HG02885 (cell line): ENCODE results near the gene TIGD3.
A peak's percentile ranks its signal among the peaks of the same experiment; 100 is the strongest.

ENCODE experiments used
- ATAC-seq: cut with Tn5 transposase; IDR thresholded peaks from one replicate; pipeline ENCODE4 v1.9.1; 2021; ENCODE audit warnings: mild to moderate bottlenecking; ENCODE audit not compliant: unreplicated experiment, poor library complexity

Gene TIGD3

DNA sequence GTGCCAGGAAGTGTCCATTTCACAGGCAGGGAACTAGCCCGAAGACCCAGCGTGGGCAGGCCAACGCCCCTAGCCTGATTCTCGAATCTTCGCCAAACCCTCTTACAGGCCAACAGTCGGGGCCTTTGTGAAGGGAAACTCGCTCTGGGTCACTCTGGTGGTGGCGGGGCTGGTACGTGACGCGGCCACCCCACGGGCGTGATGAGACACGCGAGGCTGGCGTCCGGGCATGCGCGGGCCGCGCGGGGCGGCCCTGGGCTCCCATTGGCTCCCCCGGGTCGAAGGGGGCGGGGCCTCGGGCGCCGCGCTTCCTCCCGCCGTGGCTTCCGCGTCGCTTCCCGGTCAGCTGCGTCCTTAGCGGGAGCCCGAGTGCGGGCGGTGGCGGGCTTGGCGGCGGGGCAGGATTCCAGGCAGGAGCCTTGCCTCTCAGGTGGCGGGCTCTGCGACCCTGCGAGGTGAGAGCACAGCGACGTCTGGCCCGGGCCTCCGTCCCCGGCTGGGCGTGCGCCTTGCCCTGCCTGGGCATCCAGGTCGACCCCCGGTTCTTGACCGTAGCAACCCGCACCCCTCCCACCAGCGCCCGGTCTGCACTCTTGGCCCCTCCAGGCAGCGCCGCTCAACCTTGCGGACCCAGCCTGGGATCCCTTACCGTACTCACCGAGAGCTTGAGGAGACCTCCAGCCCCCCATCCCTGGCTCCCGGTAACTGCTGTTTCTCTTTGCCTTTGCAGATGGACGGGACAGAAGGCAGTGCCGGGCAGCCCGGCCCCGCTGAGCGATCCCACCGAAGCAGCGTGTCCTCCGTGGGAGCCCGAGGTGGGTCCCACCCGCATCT is 32.0 kb downstream of the TIGD3 start, which contains the start of gene FRMD8:
FRMD8 (plus strand) TSS at position 331 of the 834 bp plus-strand sequence; CDS start at position 731, 400 bp downstream.
- peak; percentile 68 for ATAC-seq

GRCh38 chr11:65388731-65389130 is 34.2 kb downstream of the TIGD3 start:
- ATAC-seq: no peak

DNA sequence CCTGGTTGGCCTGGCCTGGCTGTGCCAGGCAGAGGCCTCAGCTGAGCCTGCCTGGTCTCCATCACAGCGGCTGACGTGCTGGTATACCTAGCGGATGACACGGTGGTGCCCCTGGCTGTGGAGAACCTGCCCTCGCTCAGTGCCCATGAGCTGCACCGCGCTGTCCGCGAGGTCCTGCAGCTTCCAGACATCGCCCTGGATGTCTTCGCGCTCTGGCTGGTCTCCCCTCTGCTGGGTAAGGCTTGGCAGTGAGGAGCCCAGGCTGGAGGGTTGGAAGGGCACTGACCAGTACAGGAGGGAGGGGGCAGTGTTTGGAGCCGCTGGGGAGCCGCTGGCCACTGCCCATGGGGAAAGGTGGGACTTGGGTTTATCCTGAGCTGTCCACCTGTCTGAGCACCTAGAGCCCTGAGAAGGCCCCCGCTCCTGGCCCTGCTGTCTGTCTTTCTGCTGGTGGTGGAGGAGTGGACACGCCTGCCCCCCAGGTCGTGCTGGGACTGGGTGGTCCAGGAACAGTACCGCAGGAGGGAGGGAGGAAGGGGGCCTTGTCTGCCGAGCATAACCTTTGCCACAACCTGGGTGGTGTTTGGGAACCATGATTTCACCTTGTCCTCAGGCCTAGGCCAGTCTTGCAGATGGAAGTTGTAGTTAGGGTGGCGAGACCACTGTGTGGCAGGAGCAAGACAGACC is 34.9 kb downstream of the TIGD3 start:
- no peak for ATAC-seq

GRCh38 chr11:65390099-65390941 is 35.8 kb downstream of the TIGD3 start:
- no peak for ATAC-seq

GRCh38 chr11:65390996-65391395 is 36.4 kb downstream of the TIGD3 start:
- no peak for ATAC-seq

GRCh38 chr11:65392186-65392829 is 37.8 kb downstream of the TIGD3 start:
- no peak for ATAC-seq

GRCh38 chr11:65392899-65393298 is 38.3 kb downstream of the TIGD3 start:
- no peak for ATAC-seq

DNA sequence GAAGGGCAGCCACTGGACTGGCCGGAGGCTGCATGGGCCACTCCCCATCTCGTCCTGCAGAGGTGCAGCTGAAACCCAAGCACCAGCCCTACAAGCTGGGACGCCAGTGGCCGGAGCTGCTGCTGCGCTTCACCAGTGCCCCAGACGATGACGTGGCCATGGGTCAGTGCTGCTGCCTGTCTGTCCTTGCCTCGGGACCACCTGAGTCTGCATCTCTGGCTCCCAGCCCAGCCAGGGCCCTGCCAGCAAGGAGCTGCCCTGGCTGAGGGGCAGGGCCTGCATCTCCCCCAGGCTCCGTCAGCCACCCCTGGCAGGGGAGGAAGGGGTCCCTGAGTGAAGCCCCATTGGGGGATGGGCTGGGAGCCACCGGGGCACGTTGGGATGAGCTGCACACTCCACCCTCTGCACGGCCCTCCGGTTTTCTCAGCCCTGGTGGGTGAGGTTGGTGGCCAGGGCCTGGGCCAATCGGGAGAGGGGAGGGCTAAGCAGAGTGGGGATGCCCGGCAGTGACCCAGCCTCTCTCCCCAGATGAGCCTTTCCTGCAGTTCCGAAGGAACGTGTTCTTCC is 39.0 kb downstream of the TIGD3 start:
- ATAC-seq: no peak

DNA sequence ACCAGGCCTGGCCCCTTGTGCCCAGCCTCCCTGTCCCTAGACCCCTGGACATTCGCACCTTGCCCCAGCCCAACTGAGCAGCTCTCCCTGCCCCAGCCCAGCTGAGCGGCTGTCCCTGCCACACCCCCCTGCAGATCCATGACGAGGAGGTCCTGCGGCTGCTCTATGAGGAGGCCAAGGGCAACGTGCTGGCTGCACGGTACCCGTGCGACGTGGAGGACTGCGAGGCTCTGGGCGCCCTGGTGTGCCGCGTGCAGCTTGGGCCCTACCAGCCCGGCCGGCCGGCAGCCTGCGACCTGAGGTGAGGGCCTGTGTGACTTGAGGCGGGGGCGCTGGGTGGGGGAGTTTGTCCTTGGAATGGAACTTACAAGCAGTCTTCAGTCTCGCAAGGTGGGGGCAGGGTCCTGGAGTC is 39.6 kb downstream of the TIGD3 start:
- ATAC-seq: no peak

GRCh38 chr11:65395961-65396530 is 41.5 kb downstream of the TIGD3 start:
- ATAC-seq: no peak

DNA sequence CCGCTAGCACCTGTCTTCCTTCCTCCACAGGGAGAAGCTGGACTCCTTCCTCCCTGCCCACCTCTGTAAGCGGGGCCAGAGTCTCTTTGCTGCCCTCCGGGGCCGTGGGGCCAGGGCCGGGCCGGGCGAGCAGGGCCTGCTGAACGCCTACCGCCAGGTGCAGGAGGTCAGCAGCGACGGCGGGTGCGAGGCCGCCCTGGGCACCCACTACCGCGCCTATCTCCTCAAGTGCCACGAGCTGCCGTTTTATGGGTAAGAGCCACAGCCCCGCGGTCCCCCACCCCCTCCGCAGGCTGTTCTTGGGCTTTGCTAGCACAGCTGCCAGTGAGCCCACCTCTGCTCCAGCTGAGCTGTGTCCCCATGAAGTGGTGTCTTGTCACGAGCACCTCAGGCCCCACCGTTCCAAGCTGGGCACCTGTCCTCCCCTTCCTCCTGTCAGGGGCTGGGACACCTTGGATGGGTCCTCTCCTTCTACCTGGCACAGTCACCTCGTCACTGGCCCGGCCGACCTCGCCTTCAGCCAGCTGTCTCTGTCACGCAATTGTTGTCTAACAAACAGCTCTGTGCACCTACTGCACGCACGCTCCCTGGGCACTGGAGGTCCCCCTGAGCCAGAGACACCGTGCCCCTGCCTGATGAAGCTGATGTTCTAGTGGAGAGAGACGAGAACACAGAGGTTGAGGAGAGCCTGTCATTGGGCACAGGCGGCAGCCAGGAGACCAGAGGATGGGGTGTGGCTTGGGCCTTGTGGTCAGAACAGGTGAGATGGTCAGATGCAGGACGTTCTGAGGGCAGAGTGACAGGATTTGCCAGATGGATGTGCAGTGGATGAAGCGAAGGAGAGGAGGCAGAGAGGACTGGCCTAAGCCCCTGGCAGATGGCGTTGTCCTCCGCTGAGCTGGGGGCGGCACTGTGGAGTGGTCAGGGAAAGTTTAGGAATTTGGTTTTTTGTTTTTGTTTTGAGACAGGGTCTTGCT is 42.5 kb downstream of the TIGD3 start:
- ATAC-seq: no peak

DNA sequence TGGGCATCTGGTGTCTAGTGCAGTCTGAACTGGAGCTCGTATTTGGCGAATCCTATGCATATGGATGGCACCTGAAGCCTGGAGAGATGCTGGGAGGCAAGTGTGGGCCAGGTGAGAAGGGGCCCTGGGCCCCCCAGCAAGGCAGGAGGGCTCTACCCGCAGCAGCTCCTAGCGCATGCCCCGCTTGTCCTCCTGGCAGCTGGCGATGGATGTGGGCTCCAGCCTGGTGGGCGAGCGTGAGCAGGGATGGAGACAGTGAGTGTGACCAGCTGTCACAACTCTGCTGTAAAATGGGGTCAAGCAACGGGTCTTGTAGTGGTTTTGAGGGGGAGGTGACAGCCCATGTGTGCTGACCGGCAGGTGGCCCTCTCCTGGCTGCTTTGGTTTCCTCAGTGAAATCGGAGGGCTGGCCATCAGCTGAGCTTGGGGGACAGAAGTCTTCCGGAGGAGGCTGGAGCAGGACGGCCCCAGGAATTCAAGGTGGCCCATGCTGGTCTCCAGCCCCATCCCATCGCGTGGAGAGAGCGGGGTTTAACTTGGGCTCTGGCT is 43.9 kb downstream of the TIGD3 start:
- no peak for ATAC-seq

DNA sequence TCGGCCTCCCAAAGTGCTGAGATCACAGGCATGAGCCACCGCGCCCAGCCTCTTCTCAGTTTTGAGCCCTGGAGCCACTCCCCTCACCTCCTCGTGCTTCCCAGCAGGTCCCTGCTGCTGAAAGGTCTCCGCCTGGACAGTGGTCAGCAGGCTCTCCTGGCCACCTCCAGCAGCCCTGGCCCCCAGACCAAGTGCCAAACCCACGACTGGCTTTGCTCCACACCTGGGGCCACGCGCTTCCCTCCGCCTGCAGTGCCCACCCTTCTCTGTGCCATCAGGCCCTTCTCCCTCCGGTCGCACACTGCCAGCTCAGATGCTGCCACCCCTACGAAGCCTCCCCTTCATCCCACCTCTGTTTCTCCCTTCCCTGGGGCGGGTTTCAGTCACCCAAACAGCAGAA is 44.7 kb downstream of the TIGD3 start:
- no peak for ATAC-seq

DNA sequence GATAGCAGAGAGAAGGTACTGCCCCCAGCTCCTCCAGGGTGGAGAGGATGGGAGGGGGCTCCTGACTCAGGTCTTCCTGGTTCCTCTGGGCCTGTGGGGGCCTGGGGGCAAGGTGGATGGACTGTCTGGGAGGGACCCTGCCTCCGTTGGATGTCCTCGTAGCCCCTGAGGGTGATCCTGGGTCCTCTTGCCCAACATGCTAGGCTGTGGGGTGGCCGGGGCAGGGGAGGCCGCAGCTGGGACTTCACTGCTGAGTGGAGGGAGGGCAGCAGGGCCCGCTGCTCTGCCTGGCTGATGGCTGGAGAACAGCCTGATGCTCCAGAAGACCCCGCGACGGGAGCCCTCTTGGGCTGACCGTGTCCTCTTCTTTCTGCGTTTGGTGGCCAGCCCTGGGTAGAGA is 45.3 kb downstream of the TIGD3 start:
- no peak for ATAC-seq

GRCh38 chr11:65400307-65401072 is 45.9 kb downstream of the TIGD3 start:
- ATAC-seq: no peak

DNA sequence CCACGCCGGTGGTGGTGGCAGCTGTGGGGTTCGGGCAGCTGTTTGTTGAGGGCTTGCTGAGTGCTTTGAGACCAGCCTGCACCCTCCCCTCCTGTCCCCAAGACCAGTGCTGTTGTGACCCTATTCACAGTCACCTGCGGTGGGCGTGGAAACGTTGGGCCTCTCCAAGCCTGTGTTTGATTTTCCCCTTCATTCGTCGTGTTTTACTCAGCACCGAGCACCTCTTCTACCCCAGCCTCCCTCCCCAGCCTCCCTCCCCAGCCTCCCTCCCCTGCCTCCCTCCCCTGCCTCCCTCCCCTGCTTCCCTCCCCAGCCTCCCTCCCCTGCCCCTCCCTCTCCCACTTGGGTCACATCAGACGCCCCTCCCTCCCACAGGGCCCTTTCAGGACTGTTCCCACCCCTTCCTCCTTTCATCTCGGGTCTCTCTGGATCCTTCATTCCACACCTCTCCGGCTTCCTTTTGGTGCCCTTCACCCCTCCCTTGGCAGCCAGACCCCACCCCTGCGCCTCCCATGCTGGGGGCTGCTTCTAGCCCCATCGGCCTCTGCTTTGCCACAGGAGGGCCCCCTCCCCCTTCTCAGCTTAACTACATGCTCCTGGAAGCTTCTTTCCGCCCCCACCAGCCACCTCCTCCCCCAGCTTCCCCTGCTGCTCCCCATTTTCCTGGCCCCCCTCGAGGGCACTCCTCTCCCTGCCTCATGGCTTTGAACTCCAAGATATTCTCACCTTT is 46.7 kb downstream of the TIGD3 start:
- no peak for ATAC-seq

DNA sequence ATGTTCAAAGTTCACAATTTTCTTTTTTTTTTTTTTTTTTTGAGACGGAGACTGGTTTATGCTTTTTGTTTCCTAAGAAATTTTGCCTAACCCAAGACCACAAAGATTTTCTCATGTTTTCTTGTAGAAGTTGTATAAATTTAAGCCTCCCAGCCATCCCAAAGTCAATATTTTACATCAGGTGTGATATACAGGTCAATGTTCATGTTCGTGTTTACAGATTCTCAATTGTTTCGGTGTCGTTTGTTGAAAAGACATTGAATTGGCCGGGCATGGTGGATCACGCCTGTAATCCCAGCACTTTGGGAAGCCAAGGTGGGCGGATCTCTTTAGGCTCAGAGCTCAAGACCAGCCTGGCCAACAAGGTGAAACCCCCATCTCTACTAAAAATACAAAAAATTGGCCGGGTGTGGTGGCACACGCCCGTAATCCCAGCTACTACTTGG is 47.3 kb downstream of the TIGD3 start:
- no peak for ATAC-seq
